GM18520 (cell line): ENCODE results near the gene KRTAP20-3.

Experiments used
- ATAC-seq: cut with Tn5 transposase; IDR thresholded peaks from one replicate; pipeline ENCODE4 v1.9.1; 2021; ENCODE audit not compliant: unreplicated experiment

KRTAP20-3 gene

GRCh38 chr21:30642564-30642963 is at the start of gene KRTAP20-3:
TSS of gene KRTAP20-3 (plus strand) at chr21:30642864.
- ATAC-seq: no peak

GRCh38 chr21:30598802-30599201 is 43.9 kb upstream of the KRTAP20-3 start, which contains the start of gene KRTAP6-2:
TSS of gene KRTAP6-2 (minus strand) at chr21:30598902. CDS start at chr21:30598874, 28 bp downstream.
- ATAC-seq: no peak

GRCh38 chr21:30600787-30601186 is 41.9 kb upstream of the KRTAP20-3 start, which contains the start of gene KRTAP22-1:
TSS of gene KRTAP22-1 (plus strand) at chr21:30601087.
- ATAC-seq: no peak

- ATAC-seq: no peak
These were observed 36.7 kb upstream of the KRTAP20-3 start for GRCh38 chr21:30605968-30606367.

- ATAC-seq: no peak
These were observed 30.5 kb upstream of the KRTAP20-3 start for GRCh38 chr21:30612132-30612531.

- ATAC-seq: no peak
These were observed 28.8 kb upstream of the KRTAP20-3 start, which contains the start of gene KRTAP6-1 for GRCh38 chr21:30613836-30614235. TSS of gene KRTAP6-1 (minus strand) at chr21:30613930. CDS start at chr21:30613904, 26 bp downstream.

- ATAC-seq: no peak
These were observed 27.5 kb upstream of the KRTAP20-3 start for GRCh38 chr21:30615199-30615598.

GRCh38 chr21:30616125-30616524 is 26.5 kb upstream of the KRTAP20-3 start, which contains the start of gene KRTAP20-1:
TSS of gene KRTAP20-1 (plus strand) at chr21:30616425. CDS start at chr21:30616455, 30 bp downstream.
- no peak for ATAC-seq

GRCh38 chr21:30620080-30620479 is 22.6 kb upstream of the KRTAP20-3 start:
- ATAC-seq: no peak

- no peak for ATAC-seq
These were observed 22.1 kb upstream of the KRTAP20-3 start, which contains the start of gene KRTAP20-4 for GRCh38 chr21:30620522-30620921. TSS of gene KRTAP20-4 (plus strand) at chr21:30620627.

GRCh38 chr21:30623362-30623761 is 19.3 kb upstream of the KRTAP20-3 start:
- ATAC-seq: no peak

- ATAC-seq: no peak
These were observed 17.1 kb upstream of the KRTAP20-3 start for GRCh38 chr21:30625449-30626165.

- ATAC-seq: no peak
These were observed 14.6 kb upstream of the KRTAP20-3 start for GRCh38 chr21:30628109-30628508.

- ATAC-seq: no peak
These were observed 13.5 kb upstream of the KRTAP20-3 start for GRCh38 chr21:30629200-30629599.

- no peak for ATAC-seq
These were observed 7.8 kb upstream of the KRTAP20-3 start, which contains the start of gene KRTAP20-2 for GRCh38 chr21:30634906-30635305. TSS of gene KRTAP20-2 (plus strand) at chr21:30635206. CDS start at chr21:30635264, 58 bp downstream.

- ATAC-seq: no peak
These were observed 4.0 kb upstream of the KRTAP20-3 start for GRCh38 chr21:30638686-30639085.

GRCh38 chr21:30646904-30647414 is 4.3 kb downstream of the KRTAP20-3 start:
- ATAC-seq: no peak

- no peak for ATAC-seq
These were observed 10.2 kb downstream of the KRTAP20-3 start for GRCh38 chr21:30652891-30653290.

- ATAC-seq: no peak
These were observed 26.1 kb downstream of the KRTAP20-3 start for GRCh38 chr21:30668776-30669175.

GRCh38 chr21:30672985-30673650 is 30.5 kb downstream of the KRTAP20-3 start:
- no peak for ATAC-seq

GRCh38 chr21:30674312-30674711 is 31.6 kb downstream of the KRTAP20-3 start:
- no peak for ATAC-seq

- no peak for ATAC-seq
These were observed 34.1 kb downstream of the KRTAP20-3 start for GRCh38 chr21:30676737-30677136.
